B cell (primary cell): Measurements from ENCODE around the gene ADGRL4. TPM values are rescaled to one million over a fixed set of nuclear protein-coding genes. Genes with fewer than 3 reads are reported as not detected.

Experiments
- ATAC-seq: fragments of 200-7000 bp; cut with Tn5 transposase; one replicate; pipeline ENCODE4 v1.10.0; 2021; ENCODE audit warnings: low read depth, mild to moderate bottlenecking, moderate number of reproducible peaks, moderate library complexity
- CTCF ChIA-PET: fragments of 350-600 bp; sonication (Branson Sonifier 250); formaldehyde crosslinking; loops from one replicate; lab custom pipeline; 2021; ENCODE audit warnings: antibody characterized with exemption, inconsistent platforms; lab: Charles Lee
- POLR2A ChIA-PET: fragments of 350-600 bp; sonication (Branson Sonifier 250); formaldehyde crosslinking; loops from one replicate; lab custom pipeline; 2021; ENCODE audit warnings: antibody characterized with exemption; lab: Charles Lee
- DNase-seq: peaks from one replicate; pipeline ENCODE4 v3.0.0; 2013
- H2AFZ ChIP-seq: 2 replicates; pipeline ENCODE4 v1.6.1; 2012; ENCODE audit warnings: mild to moderate bottlenecking, low read depth, low read length; ENCODE audit not compliant: insufficient read depth, poor library complexity, severe bottlenecking
- H3K27ac ChIP-seq, 2 donors: 1 replicate in 1 of 2; 2 replicates in 1 of 2; pipeline ENCODE4 v1.5.1; 2012 to 2013; ENCODE audit warnings: low read length in 2 of 2, mild to moderate bottlenecking in 2 of 2, moderate library complexity in 1 of 2
- H3K27me3 ChIP-seq, 4 experiments: fragments of 200-600 bp in 1 of 4; sonication (generic) in 1 of 4; replicated peaks in 1 of 4; 1 replicate in 2 of 4; 2 replicates in 2 of 4; pipeline versions ENCODE4 v1.6.1 to v1.7.0; 2013 to 2016; ENCODE audit warnings: low read length in 3 of 4, mild to moderate bottlenecking in 2 of 4, mixed read lengths in 1 of 4, moderate library complexity in 1 of 4; ENCODE audit not compliant: insufficient read depth in 4 of 4, control insufficient read depth in 3 of 4; ENCODE audit errors: control extremely low read depth in 1 of 4
- H3K36me3 ChIP-seq, 2 experiments: replicated peaks in 1 of 2; 1 replicate in 1 of 2; 2 replicates in 1 of 2; pipeline versions ENCODE4 v1.6.1 to v1.7.1; 2013; ENCODE audit warnings: low read length in 1 of 2; ENCODE audit not compliant: insufficient read depth in 2 of 2, control insufficient read depth in 1 of 2; ENCODE audit errors: control extremely low read depth in 1 of 2, extremely low read depth in 1 of 2
- H3K4me1 ChIP-seq, 2 donors: fragments of 200-600 bp in 1 of 2; sonication (generic) in 1 of 2; 1 replicate in 1 of 2; 2 replicates in 1 of 2; pipeline versions ENCODE4 v1.5.1 to v1.6.1; 2013 to 2017; ENCODE audit warnings: low read length in 2 of 2; ENCODE audit not compliant: control insufficient read depth in 2 of 2, insufficient read depth in 2 of 2
- H3K4me2 ChIP-seq: replicated peaks from 2 replicates; pipeline ENCODE3; 2012; ENCODE audit warnings: mild to moderate bottlenecking, low read depth, low read length; ENCODE audit not compliant: poor library complexity, severe bottlenecking
- H3K4me3 ChIP-seq, 5 experiments: fragments of 200-600 bp in 1 of 5; sonication (generic) in 1 of 5; 1 replicate in 3 of 5; 2 replicates in 2 of 5; pipeline versions ENCODE4 v1.5.1 to v1.7.0; 2011 to 2016; ENCODE audit warnings: low read length in 4 of 5, mild to moderate bottlenecking in 4 of 5, low read depth in 2 of 5, control low read depth in 1 of 5, moderate library complexity in 1 of 5; ENCODE audit not compliant: insufficient read depth in 1 of 5; ENCODE audit errors: control extremely low read depth in 1 of 5, extremely low read depth in 1 of 5
- H3K79me2 ChIP-seq: fragments of 200-600 bp; sonication (generic); one replicate; pipeline ENCODE4 v1.6.0; 2016; ENCODE audit warnings: low read length; ENCODE audit not compliant: control insufficient read depth, insufficient read depth
- H3K9ac ChIP-seq: fragments of 200-600 bp; sonication (generic); 2 replicates; pipeline ENCODE4 v1.6.1; 2017; ENCODE audit warnings: mild to moderate bottlenecking, low read length, moderate library complexity
- H3K9me3 ChIP-seq, 3 donors: one replicate each; pipeline versions ENCODE4 v1.6.1 to v1.7.1; 2013; ENCODE audit warnings: low read length in 2 of 3; ENCODE audit not compliant: control insufficient read depth in 2 of 3, insufficient read depth in 1 of 3; ENCODE audit errors: control extremely low read depth in 1 of 3
- H4K20me1 ChIP-seq: 2 replicates; pipeline ENCODE4 v1.6.0; 2012; ENCODE audit warnings: mild to moderate bottlenecking, low read length; ENCODE audit not compliant: insufficient read depth, control insufficient read depth, poor library complexity, severe bottlenecking
- H3K27ac Mint-ChIP-seq: one replicate; pipeline ENCODE4 v1.8.0; 2021; ENCODE audit warnings: mixed read lengths
- H3K27me3 Mint-ChIP-seq: one replicate; pipeline ENCODE4 v1.8.0; 2021; ENCODE audit warnings: mixed read lengths
- H3K4me1 Mint-ChIP-seq: one replicate; pipeline ENCODE4 v1.8.0; 2021; ENCODE audit warnings: mixed read lengths
- H3K4me3 Mint-ChIP-seq: one replicate; pipeline ENCODE4 v1.8.0; 2021; ENCODE audit warnings: mixed read lengths
- H3K9me3 Mint-ChIP-seq: one replicate; pipeline ENCODE4 v1.8.0; 2022; ENCODE audit warnings: mixed read lengths; ENCODE audit not compliant: insufficient read depth
- CTCF ChIP-seq: fragments of 200-600 bp; IDR thresholded peaks from one replicate; pipeline ENCODE4 v1.8.0; 2022; ENCODE audit warnings: antibody characterized with exemption, mild to moderate bottlenecking
- EZH2 ChIP-seq: IDR thresholded peaks from 2 replicates; pipeline ENCODE4 v1.6.1; 2012; ENCODE audit warnings: borderline replicate concordance, low read depth, mild to moderate bottlenecking, moderate library complexity, low read length; ENCODE audit not compliant: insufficient read depth, poor library complexity, severe bottlenecking
- WGBS: methylation state at CpG from one replicate; pipeline ENCODE4 v1.1.5; 2013; ENCODE audit warnings: missing lambda C conversion rate; ENCODE audit not compliant: insufficient coverage; 5-methylcytosine and 5-hydroxymethylcytosine counted together
- intact Hi-C: fragments of 100-400 bp; cut with micrococcal nuclease; formaldehyde crosslinking; loops from one replicate; pipeline ENCODE4 v1.10.0; 2022
- polyA plus RNA-seq: library from polyadenylated mRNA; depleted of rRNA; stranded (reverse); fragments of >200 nt; gene quantifications from 2 replicates; pipeline ENCODE4 v1.2.3, GENCODE V29; 2012
- total RNA-seq, 2 donors: library from RNA; stranded (reverse); fragments of 120-200 nt in 1 of 2; gene quantifications; 1 replicate in 1 of 2; 2 replicates in 1 of 2; pipeline versions ENCODE4 v1.2.3 to v1.2.4, GENCODE V29; 2013 to 2022

Gene ADGRL4
- total and polyA plus RNA-seq, 2 donors (not counting 1 experiment from before 2014, with no cell fraction given) = not detected

- H3K27ac Mint-ChIP-seq = no peak overlapping the region
- Histone ChIP-seq H3K36me3 (no peaks in the 10 kb centered on the region), H2AFZ (no peak overlapping the region), H3K79me2 (no peaks in the 10 kb centered on the region), H3K27me3 (no peaks in the 10 kb centered on the region), H3K27ac (no peak overlapping the region), H3K4me3 (no peak overlapping the region), H3K4me2 (no peak overlapping the region), H3K4me1 (no peaks in the 10 kb centered on the region), H3K9ac (no peak overlapping the region), H4K20me1 (no peaks in the 10 kb centered on the region), H3K9me3 (no peaks in the 10 kb centered on the region)
- H3K9me3 Mint-ChIP-seq = no peaks in the 10 kb centered on the region
- no peaks in the 10 kb centered on the region for H3K27me3 Mint-ChIP-seq
- ATAC-seq (no peak), DNase-seq (no peak)
- no CpG with 5 or more reads among the region's 3 CpGs for WGBS
- no peak overlapping the region for H3K4me3 Mint-ChIP-seq
- intact Hi-C loops = no loop called here
- ChIA-PET POLR2A (no interaction called here), CTCF (no interaction called here)
- no peak for TF ChIP-seq EZH2
- TF ChIP-seq CTCF = no peak
- H3K4me1 Mint-ChIP-seq = no peaks in the 10 kb centered on the region
These were observed 114.2 kb downstream of the ADGRL4 start for GRCh38 chr1:78892260-78892840.

GRCh38 chr1:78887458-78887857, 119.1 kb downstream of the ADGRL4 start:
- Histone ChIP-seq H4K20me1 (no peaks in the 10 kb centered on the region), H2AFZ (no peak overlapping the region), H3K4me3 (no peak overlapping the region), H3K4me1 (no peaks in the 10 kb centered on the region), H3K27ac (no peak overlapping the region), H3K36me3 (no peaks in the 10 kb centered on the region), H3K9me3 (no peaks in the 10 kb centered on the region), H3K4me2 (no peak overlapping the region), H3K9ac (no peak overlapping the region), H3K27me3 (no peaks in the 10 kb centered on the region), H3K79me2 (no peaks in the 10 kb centered on the region)
- H3K9me3 Mint-ChIP-seq = no peaks in the 10 kb centered on the region
- ChIA-PET POLR2A (no interaction called here), CTCF (no interaction called here)
- H3K27me3 Mint-ChIP-seq = no peaks in the 10 kb centered on the region
- H3K27ac Mint-ChIP-seq = no peak overlapping the region
- no peak for DNase-seq
- no peak for ATAC-seq
- no CpG with 5 or more reads among the region's 2 CpGs for WGBS
- no peak overlapping the region for H3K4me3 Mint-ChIP-seq
- no peaks in the 10 kb centered on the region for H3K4me1 Mint-ChIP-seq
- no peak for TF ChIP-seq EZH2
- no peak for TF ChIP-seq CTCF
- intact Hi-C loops = no loop called here
